ENCODE results near the gene FASTKD3. TPM values are rescaled to one million over a fixed set of nuclear protein-coding genes. Genes with fewer than 3 reads are reported as not detected.

The FASTKD3 gene
- total and polyA plus RNA-seq, 2 of the 4 experiments (the other 2 are of a cell fraction) = 8.4 to 12.7 TPM

- H3K4ac ChIP-seq (ENCODE audit: low read depth, low read length) = no peak overlapping the region
- peak overlapping the region; percentile 59 for H3K4me3 ChIP-seq (ENCODE audit: insufficient read depth, low read depth, low read length)
- H3K79me1 ChIP-seq (ENCODE audit: low read depth in 1 of 2, low read length in 2 of 2) = peaks cover 21 to 49% of the 10 kb centered on the region in 2 experiments
- 0 out of 2 replicates have a peak, but pooled peaks cover 2% of the 10 kb centered on the region for H3K4me1 ChIP-seq (ENCODE audit: control insufficient read depth, insufficient read depth, low read length)
- no peak overlapping the region for H3K14ac ChIP-seq (replicated peaks; ENCODE audit: low read depth, low read length)
- H4K91ac ChIP-seq (ENCODE audit: insufficient read depth, low read depth, low read length) = no peak overlapping the region
- H2AK9ac ChIP-seq (replicated peaks; ENCODE audit: low read depth, low read length, poor library complexity) = peak overlapping the region; percentile 19
- H3K9me3 ChIP-seq (ENCODE audit: control insufficient read depth, insufficient read depth, low read length) = no peaks in the 10 kb centered on the region
- peak overlapping the region; percentile 98 for H2AFZ ChIP-seq (replicated peaks; ENCODE audit: low read length, poor library complexity)
- no peak overlapping the region for H2BK120ac ChIP-seq (ENCODE audit: low read depth, low read length)
- no peak overlapping the region for H4K5ac ChIP-seq (ENCODE audit: low read depth, low read length)
- H2AK5ac ChIP-seq (ENCODE audit: low read depth, low read length) = no peak overlapping the region
- TF ChIP-seq MXI1 (IDR thresholded peaks at IDR 0.05; ENCODE audit: borderline replicate concordance, low read depth, low read length) = 0 out of 2 replicates have a peak, but pooled peaks have one; percentile 15
- no peak for TF ChIP-seq POLR2A (IDR thresholded peaks at IDR 0.05; ENCODE audit: low read depth, low read length)
- H3K4me2 ChIP-seq (ENCODE audit: low read depth, low read length) = peak overlapping the region; percentile 96
- ChIA-PET POLR2A (ENCODE audit: unreplicated experiment) (interaction anchor here (0.5 kb wide), 1 partner anchor 364 kb away, joined by 3 read pairs; no protein-coding TSS in a partner anchor), CTCF (interaction anchor here (1.0 to 1.2 kb wide), 3 partner anchors 10 to 16 kb away, joined by 3 to 4 read pairs (median 3); no protein-coding TSS in a partner anchor)
- in situ Hi-C loops (cut with MboI; ENCODE audit: low sequenced_read_pairs) (no loop called here), intact Hi-C loops (cut with micrococcal nuclease) (loop anchor here (10.0 kb wide), 1 partner anchor 965 kb away; no protein-coding TSS in a partner anchor), dilution Hi-C loops (cut with HindIII; ENCODE audit: low sequenced_read_pairs, unreplicated experiment) (no loop called here)
- H3K23ac ChIP-seq (ENCODE audit: low read depth, low read length) = no peak overlapping the region
- peaks cover 3% of the 10 kb centered on the region; the same call in 1 of the 2 replicates for H3K36me3 ChIP-seq (ENCODE audit: control insufficient read depth, insufficient read depth, low read length)
- H3K27me3 ChIP-seq (ENCODE audit: control insufficient read depth, insufficient read depth, low read length) = no peaks in the 10 kb centered on the region
- H2BK15ac ChIP-seq (ENCODE audit: low read depth, low read length) = no peak overlapping the region
- WGBS, 2 experiments (ENCODE audit: extremely low coverage in 2 of 2, insufficient read length in 1 of 2) = 1% methylated on average over 15 of the region's 41 CpGs; no CpG with 5 or more reads in 1 of the 2 experiments
- peak overlapping the region; percentile 66 for H3K9ac ChIP-seq (ENCODE audit: low read depth, low read length)
- peaks cover 6% of the 10 kb centered on the region; the same call in 1 of the 2 replicates for H4K20me1 ChIP-seq (ENCODE audit: insufficient read depth, low read length)
- peak; percentile 47 for ATAC-seq (ENCODE audit: low read depth)
- no peak overlapping the region for H3K18ac ChIP-seq (ENCODE audit: low read depth, low read length)
- H4K8ac ChIP-seq (ENCODE audit: low read depth in 2 of 2, low read length in 2 of 2) = no peak overlapping the region
- TSS peak; percentile 25 for BruUV-seq (replicated peaks)
- no peak overlapping the region for H2BK20ac ChIP-seq (ENCODE audit: low read depth, low read length)
- peak overlapping the region; percentile 52; the same call in 1 of the 2 replicates for H3K27ac ChIP-seq (ENCODE audit: insufficient read depth, low read length)
- no peak overlapping the region for H3K56ac ChIP-seq (ENCODE audit: extremely low read depth, insufficient read depth, low read length)
- H3K9me1 ChIP-seq (ENCODE audit: insufficient read depth, low read length) = peaks cover 2% of the 10 kb centered on the region; the same call in 1 of the 2 replicates
- no peak for DNase-seq
- H2BK5ac ChIP-seq (ENCODE audit: low read depth, low read length, poor library complexity, severe bottlenecking) = peak overlapping the region; percentile 3
These were observed 774 bp upstream of the FASTKD3 start for GRCh38 chr5:7869474-7870136.

Measured in IMR-90 (cell line).